ENCODE results near the gene MNAT1. TPM values are rescaled to one million over a fixed set of nuclear protein-coding genes. Genes with fewer than 3 reads are reported as not detected.

The MNAT1 gene
- total RNA-seq, result 42.4 to 71.1 TPM (median 42.7 TPM) in 3 replicates
- long read RNA-seq, transcript MNAT1-201 (8 exons, 2,635 nt), result major isoform, 41 of 59 reads
- long read RNA-seq, partial matches to known transcripts, result 2 of 59 reads
- long read RNA-seq, other reads (novel, unspliced or antisense), result 16 of 59 reads

DNA sequence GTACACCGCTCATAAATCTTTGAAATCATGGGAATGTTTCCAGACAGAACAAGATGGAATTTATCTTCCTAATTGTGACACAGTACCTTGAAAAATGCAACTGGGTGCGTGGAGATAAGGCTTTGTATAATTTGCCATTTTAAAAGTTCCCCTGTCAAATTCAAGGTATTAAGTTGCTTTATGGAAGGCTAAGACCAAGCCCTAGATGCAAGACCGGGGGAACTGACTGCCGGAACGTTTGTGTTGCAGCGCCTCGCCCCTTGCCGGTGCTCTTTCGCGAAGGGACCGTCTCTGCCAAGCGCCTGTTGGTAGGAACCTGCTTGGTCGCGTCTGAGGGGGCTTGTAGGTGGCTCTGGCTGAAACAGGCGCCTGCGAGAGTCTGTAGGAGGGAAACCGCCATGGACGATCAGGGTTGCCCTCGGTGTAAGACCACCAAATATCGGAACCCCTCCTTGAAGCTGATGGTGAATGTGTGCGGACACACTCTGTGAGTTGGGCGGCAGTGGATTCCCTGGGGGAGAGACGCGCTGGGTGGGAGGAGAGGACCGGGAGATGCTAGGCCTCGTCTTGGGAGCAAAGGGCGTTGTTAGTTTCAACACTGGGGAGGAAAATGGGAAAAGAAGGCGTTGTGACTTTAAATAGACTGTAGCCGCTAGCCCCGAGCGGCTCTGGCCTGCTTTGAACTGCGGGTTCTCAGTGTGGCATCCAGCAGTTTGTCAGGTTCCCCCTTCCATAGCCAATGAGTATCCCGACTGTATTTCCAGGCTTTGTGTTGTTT lies at the start of gene MNAT1:
Gene MNAT1 (plus strand): TSS at position 297 of the 778 bp plus-strand sequence. CDS start 102 bp downstream, at position 399.
- Mint-ChIP-seq H3K4me1 (ENCODE audit: low read depth) (peaks cover 28% of the 10 kb centered on the region), H3K27me3 (ENCODE audit: low read depth) (no peaks in the 10 kb centered on the region), H3K27ac (ENCODE audit: unreplicated experiment) (peak within 1 kb of the TSS; percentile 97), H3K9me3 (ENCODE audit: low read depth) (peaks cover 2% of the 10 kb centered on the region), H3K4me3 (ENCODE audit: unreplicated experiment) (peak within 1 kb of the TSS; percentile 94), H3K36me3 (ENCODE audit: low read depth) (no peaks in the 10 kb centered on the region)
- peak; percentile 94 for DNase-seq (ENCODE audit: low spot score)
- TF ChIP-seq, protein P1, sequence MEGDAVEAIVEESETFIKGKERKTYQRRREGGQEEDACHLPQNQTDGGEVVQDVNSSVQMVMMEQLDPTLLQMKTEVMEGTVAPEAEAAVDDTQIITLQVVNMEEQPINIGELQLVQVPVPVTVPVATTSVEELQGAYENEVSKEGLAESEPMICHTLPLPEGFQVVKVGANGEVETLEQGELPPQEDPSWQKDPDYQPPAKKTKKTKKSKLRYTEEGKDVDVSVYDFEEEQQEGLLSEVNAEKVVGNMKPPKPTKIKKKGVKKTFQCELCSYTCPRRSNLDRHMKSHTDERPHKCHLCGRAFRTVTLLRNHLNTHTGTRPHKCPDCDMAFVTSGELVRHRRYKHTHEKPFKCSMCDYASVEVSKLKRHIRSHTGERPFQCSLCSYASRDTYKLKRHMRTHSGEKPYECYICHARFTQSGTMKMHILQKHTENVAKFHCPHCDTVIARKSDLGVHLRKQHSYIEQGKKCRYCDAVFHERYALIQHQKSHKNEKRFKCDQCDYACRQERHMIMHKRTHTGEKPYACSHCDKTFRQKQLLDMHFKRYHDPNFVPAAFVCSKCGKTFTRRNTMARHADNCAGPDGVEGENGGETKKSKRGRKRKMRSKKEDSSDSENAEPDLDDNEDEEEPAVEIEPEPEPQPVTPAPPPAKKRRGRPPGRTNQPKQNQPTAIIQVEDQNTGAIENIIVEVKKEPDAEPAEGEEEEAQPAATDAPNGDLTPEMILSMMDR (IDR thresholded peaks at IDR 0.05), result peak; percentile 25

DNA sequence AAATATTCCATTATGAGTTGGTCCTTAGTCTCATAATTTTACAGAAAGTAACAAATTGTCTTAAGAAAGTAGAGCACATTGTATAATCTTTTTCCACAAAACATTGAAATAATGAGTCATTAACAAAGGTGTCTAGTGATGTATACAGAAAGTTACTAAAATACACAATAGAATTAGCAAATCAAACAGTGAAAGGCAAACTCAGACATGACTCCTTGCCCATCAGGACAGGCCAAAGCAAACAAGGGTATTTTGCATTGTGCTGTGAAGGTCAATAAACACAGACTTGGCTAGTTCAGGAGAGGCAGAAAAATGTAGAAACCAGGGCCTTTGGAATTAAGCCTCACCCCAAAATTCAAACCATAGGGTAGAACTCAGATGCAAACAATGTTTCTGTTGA lies 47.7 kb upstream of the MNAT1 start:
- H3K4me1 Mint-ChIP-seq (ENCODE audit: low read depth), result peaks cover 4% of the 10 kb centered on the region
- H3K27ac Mint-ChIP-seq (ENCODE audit: unreplicated experiment), result no peak overlapping the region
- H3K4me3 Mint-ChIP-seq (ENCODE audit: unreplicated experiment), result no peak overlapping the region
- peaks cover 5% of the 10 kb centered on the region for H3K9me3 Mint-ChIP-seq (ENCODE audit: low read depth)
- no peak for DNase-seq (ENCODE audit: low spot score)
- TF ChIP-seq, protein P1 (IDR thresholded peaks at IDR 0.05), result no peak
- no peaks in the 10 kb centered on the region for H3K36me3 Mint-ChIP-seq (ENCODE audit: low read depth)
- H3K27me3 Mint-ChIP-seq (ENCODE audit: low read depth), result no peaks in the 10 kb centered on the region

DNA sequence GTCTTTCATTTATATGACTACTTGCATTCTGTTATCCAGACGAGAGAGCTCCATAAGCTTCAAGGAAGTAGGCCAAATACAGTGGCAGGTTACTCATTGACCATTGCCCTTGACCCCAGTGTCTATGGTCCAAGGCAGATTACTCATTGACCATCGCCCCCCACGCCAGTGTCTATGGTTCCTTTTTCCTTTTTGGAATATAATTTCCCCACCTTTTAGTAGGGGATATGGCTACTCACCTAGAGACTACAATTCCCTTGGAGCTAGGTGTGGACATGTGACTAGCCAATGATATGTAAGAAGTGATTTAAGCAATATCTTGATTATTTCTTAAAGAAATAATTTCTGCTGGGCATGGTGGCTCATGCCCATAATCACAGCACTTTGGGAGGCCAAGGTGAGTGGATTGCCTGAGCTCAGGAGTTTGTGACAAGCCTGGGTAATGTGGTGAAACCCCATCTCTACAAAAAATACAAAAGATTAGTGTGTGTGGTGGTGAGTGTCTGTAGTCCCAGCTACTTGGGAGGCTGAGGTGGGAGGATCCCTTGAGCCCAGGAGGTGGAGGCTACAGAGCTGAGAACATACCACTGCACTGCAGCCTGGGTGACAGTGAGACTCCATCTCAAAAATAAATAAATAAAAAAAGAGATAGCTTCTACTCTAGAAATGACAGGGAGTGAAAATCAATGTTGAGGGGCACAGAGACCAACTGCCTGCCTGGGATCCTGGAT lies 43.0 kb upstream of the MNAT1 start:
- Mint-ChIP-seq H3K27me3 (ENCODE audit: low read depth) (no peaks in the 10 kb centered on the region), H3K27ac (ENCODE audit: unreplicated experiment) (no peak overlapping the region), H3K36me3 (ENCODE audit: low read depth) (no peaks in the 10 kb centered on the region), H3K4me3 (ENCODE audit: unreplicated experiment) (no peak overlapping the region), H3K9me3 (ENCODE audit: low read depth) (no peaks in the 10 kb centered on the region), H3K4me1 (ENCODE audit: low read depth) (no peaks in the 10 kb centered on the region)
- TF ChIP-seq, protein P1 (IDR thresholded peaks at IDR 0.05), result no peak
- no peak for DNase-seq (ENCODE audit: low spot score)

DNA sequence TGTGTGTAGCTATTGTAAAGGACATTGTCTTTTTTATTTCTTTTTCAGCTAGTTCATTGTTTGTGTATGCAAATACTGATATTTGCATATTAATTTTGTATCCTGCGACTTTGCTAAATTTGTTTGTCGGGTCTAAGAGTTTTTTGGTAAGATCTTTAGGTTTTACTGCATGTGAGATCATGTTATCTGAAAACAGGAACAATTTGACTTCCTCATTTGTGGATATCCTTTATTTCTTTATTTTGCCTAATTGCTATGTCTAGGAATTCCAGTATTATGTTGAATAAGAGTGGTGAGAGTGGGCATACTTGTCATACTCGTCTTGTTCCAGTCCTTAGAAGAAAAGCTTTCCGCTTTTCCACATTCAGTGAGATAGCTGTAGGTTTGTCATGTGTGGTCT lies 39.2 kb upstream of the MNAT1 start:
- no peak for DNase-seq (ENCODE audit: low spot score)
- Mint-ChIP-seq H3K27me3 (ENCODE audit: low read depth) (no peaks in the 10 kb centered on the region), H3K4me3 (ENCODE audit: unreplicated experiment) (no peak overlapping the region), H3K4me1 (ENCODE audit: low read depth) (no peaks in the 10 kb centered on the region), H3K36me3 (ENCODE audit: low read depth) (peaks cover 3% of the 10 kb centered on the region), H3K9me3 (ENCODE audit: low read depth) (peaks cover 13% of the 10 kb centered on the region), H3K27ac (ENCODE audit: unreplicated experiment) (no peak overlapping the region)
- TF ChIP-seq, protein P1 (IDR thresholded peaks at IDR 0.05), result no peak

DNA sequence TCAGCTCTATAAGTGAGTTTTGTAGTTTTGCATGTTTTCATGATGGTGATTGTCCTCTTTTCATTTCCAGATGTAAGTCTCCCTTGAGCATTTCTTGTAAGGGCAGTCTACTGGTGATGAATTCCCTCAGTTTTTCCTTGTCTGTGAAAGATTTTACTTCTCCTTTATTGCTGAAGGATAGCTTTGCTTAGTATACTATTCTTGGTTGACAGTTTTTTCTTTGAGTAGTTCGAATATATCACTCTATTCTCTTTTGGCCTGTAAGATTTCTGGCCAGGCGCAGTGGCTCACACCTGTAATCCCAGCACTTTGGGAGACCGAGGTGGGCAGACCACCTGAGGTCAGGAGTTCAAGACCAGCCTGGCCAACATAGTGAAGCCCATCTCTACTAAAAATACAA lies 34.0 kb upstream of the MNAT1 start:
- Mint-ChIP-seq H3K27ac (ENCODE audit: unreplicated experiment) (no peak overlapping the region), H3K27me3 (ENCODE audit: low read depth) (no peaks in the 10 kb centered on the region), H3K4me1 (ENCODE audit: low read depth) (no peaks in the 10 kb centered on the region), H3K4me3 (ENCODE audit: unreplicated experiment) (no peak overlapping the region), H3K36me3 (ENCODE audit: low read depth) (peaks cover 10% of the 10 kb centered on the region), H3K9me3 (ENCODE audit: low read depth) (peaks cover 26% of the 10 kb centered on the region)
- TF ChIP-seq, protein P1 (IDR thresholded peaks at IDR 0.05), result no peak
- DNase-seq (ENCODE audit: low spot score), result no peak
